Measurements from ENCODE around the gene KCND3. TPM values are rescaled to one million over a fixed set of nuclear protein-coding genes. Genes with fewer than 3 reads are reported as not detected.

The KCND3 gene
- total RNA-seq, 1 experiment from 2014 or later = 0.15 TPM

GRCh38 chr1:111778541-111779051 is 210.9 kb downstream of the KCND3 start:
- no peak overlapping the region for H3K18ac ChIP-seq (ENCODE audit: insufficient read length, low read depth, low read length)
- H4K20me1 ChIP-seq (ENCODE audit: control insufficient read depth, insufficient read depth, insufficient read length) = no peaks in the 10 kb centered on the region
- no peak overlapping the region for H2BK5ac ChIP-seq (ENCODE audit: insufficient read length, low read length)
- H3K14ac ChIP-seq (ENCODE audit: insufficient read depth, low read length) = no peak overlapping the region
- Mint-ChIP-seq H3K4me3 (no peak overlapping the region), H3K9me3 (no peaks in the 10 kb centered on the region), H3K36me3 (ENCODE audit: insufficient read depth in 1 of 3, low read depth in 3 of 3) (no peaks in the 10 kb centered on the region; a peak in 1 of 7 replicates), H3K27me3 (ENCODE audit: low read depth) (no peaks in the 10 kb centered on the region; the same call in 1 of the 2 replicates), H3K27ac (no peak overlapping the region), H3K4me1 (peaks cover 22 to 25% of the 10 kb centered on the region in 2 experiments)
- no peaks in the 10 kb centered on the region for H3K23me2 ChIP-seq (ENCODE audit: insufficient read length, low read depth, low read length, poor library complexity, severe bottlenecking)
- H4K91ac ChIP-seq (ENCODE audit: insufficient read length, low read depth, low read length) = no peak overlapping the region
- H2BK15ac ChIP-seq (ENCODE audit: low read depth, low read length) = no peak overlapping the region
- H4K5ac ChIP-seq (ENCODE audit: insufficient read length, low read depth, low read length) = no peak overlapping the region
- H3K9ac ChIP-seq (ENCODE audit: extremely low read depth, insufficient read length, low read length) = no peak overlapping the region
- no peak overlapping the region for H4K8ac ChIP-seq (replicated peaks; ENCODE audit: insufficient read length, low read depth, low read length)
- H2AFZ ChIP-seq (ENCODE audit: low read length) = no peak overlapping the region
- no peak for TF ChIP-seq CTCF (conservative IDR thresholded peaks at IDR 0.05)
- no peaks in the 10 kb centered on the region for H3K9me3 ChIP-seq (ENCODE audit: control insufficient read depth, low read depth, low read length)
- H3K4me2 ChIP-seq (ENCODE audit: insufficient read depth, insufficient read length, low read length) = no peak overlapping the region
- no CpG with 5 or more reads among the region's 2 CpGs for WGBS (ENCODE audit: extremely low coverage, insufficient read length, low lambda C conversion rate)
- H3K56ac ChIP-seq (ENCODE audit: insufficient read length, low read depth, low read length) = no peak overlapping the region
- no peaks in the 10 kb centered on the region for H3K79me1 ChIP-seq (ENCODE audit: insufficient read depth, low read depth, low read length, poor library complexity, severe bottlenecking)
- no peak overlapping the region for H3K23ac ChIP-seq (ENCODE audit: insufficient read length, low read depth, low read length)
- H2AK5ac ChIP-seq (ENCODE audit: insufficient read length, low read length) = no peak overlapping the region
- no peaks in the 10 kb centered on the region; the same call in 1 of the 2 replicates for H3K27me3 ChIP-seq (ENCODE audit: insufficient read depth, low read length)
- H3K4ac ChIP-seq (ENCODE audit: low read depth, low read length) = no peak overlapping the region
- H2BK20ac ChIP-seq (ENCODE audit: low read depth, low read length, poor library complexity, severe bottlenecking) = no peak overlapping the region
- no peaks in the 10 kb centered on the region; the same call in 1 of the 2 replicates for H3K4me1 ChIP-seq (ENCODE audit: insufficient read depth, low read length)
- H3K27ac ChIP-seq (ENCODE audit: insufficient read length, low read depth, low read length) = no peak overlapping the region
- H2BK12ac ChIP-seq (ENCODE audit: insufficient read length, low read depth, low read length) = no peak overlapping the region
- H3T11ph ChIP-seq (ENCODE audit: low read length) = no peak overlapping the region
- no peak for DNase-seq
- no peaks in the 10 kb centered on the region for H3K79me2 ChIP-seq (ENCODE audit: insufficient read depth, low read length)
- H2BK120ac ChIP-seq (ENCODE audit: low read depth, low read length, poor library complexity, severe bottlenecking) = no peak overlapping the region

Measured in H9 (cell line).